Activated CD8-positive, alpha-beta memory T cell treated with anti-CD3 and anti-CD28 coated beads for 36 hours (primary cell): ENCODE results near the gene SECTM1. TPM values are rescaled to one million over a fixed set of nuclear protein-coding genes. Genes with fewer than 3 reads are reported as not detected.

Experiments
- CTCF ChIA-PET: fragments of 350-600 bp; sonication (Branson Sonifier 250); formaldehyde crosslinking; loops from one replicate; lab custom pipeline; 2021; ENCODE audit warnings: antibody characterized with exemption; lab: Charles Lee
- POLR2A ChIA-PET: fragments of 350-600 bp; sonication (Branson Sonifier 250); formaldehyde crosslinking; loops from one replicate; lab custom pipeline; 2021; ENCODE audit warnings: antibody characterized with exemption; lab: Charles Lee
- total RNA-seq, 2 experiments: library from RNA; stranded (reverse); gene quantifications; one replicate each; pipeline ENCODE4 v1.2.3, GENCODE V29; 2021

SECTM1 gene
- total RNA-seq, 2 experiments from 2014 or later = 0.80 to 0.84 TPM

DNA sequence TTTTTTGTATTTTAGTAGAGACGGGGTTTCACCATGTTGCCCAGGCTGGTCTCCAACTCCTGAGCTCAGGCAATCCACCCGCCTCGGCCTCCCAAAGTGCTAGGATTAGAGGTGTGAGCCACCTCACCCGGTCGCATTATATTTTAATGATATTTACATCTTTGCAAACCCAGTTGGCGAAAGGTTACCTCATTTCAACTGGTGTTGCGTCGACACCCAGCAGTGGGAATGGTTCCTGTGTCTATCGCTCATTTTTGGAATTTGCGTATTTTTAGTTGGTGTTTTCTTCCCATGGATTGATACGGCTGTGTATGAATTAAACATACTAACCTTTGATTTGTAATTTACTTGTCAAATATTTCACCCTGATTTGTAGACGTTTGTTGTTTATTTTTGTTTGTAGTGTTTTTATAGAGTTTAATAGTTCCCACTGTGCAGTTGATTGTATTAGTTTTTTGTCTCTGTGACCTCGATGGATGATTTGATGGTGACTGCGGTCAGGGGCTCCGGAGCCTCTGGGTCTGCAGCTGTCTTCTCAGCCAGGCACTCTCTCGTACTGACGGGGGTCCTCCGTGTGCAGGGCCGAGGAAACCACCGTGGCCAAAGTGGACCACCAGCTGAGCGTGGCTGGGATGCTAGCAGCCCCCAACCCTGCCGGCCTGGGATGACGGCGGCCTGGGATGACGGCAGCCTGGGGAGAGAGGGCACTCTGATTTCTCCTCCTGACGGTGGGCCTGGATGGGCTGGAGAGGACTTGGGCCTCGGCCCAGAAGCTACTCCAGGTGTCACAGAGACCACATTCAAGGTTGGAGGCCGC is 20.2 kb downstream of the SECTM1 start:
- POLR2A ChIA-PET = interaction anchor here (0.8 kb wide), 1 partner anchor 10 kb away, joined by 5 read pairs; no protein-coding TSS in a partner anchor
- CTCF ChIA-PET = interaction anchor here (1.1 to 1.8 kb wide), 5 partner anchors 8 to 77 kb away, joined by 3 to 9 read pairs (median 4); no protein-coding TSS in a partner anchor

- CTCF ChIA-PET = interaction anchor here (1.2 to 1.8 kb wide), 3 partner anchors 9 to 15 kb away, joined by 3 to 9 read pairs (median 4); no protein-coding TSS in a partner anchor
- POLR2A ChIA-PET = interaction anchor here (1.4 kb wide), 1 partner anchor 9 kb away, joined by 4 read pairs; no protein-coding TSS in a partner anchor
These were observed 21.6 kb downstream of the SECTM1 start for GRCh38 chr17:82311971-82312370.

- ChIA-PET CTCF (no interaction called here), POLR2A (interaction anchor here (0.8 to 1.4 kb wide), 2 partner anchors 7 to 70 kb away, joined by 4 to 6 read pairs; no protein-coding TSS in a partner anchor)
These were observed 22.7 kb downstream of the SECTM1 start for GRCh38 chr17:82310877-82311276.

DNA sequence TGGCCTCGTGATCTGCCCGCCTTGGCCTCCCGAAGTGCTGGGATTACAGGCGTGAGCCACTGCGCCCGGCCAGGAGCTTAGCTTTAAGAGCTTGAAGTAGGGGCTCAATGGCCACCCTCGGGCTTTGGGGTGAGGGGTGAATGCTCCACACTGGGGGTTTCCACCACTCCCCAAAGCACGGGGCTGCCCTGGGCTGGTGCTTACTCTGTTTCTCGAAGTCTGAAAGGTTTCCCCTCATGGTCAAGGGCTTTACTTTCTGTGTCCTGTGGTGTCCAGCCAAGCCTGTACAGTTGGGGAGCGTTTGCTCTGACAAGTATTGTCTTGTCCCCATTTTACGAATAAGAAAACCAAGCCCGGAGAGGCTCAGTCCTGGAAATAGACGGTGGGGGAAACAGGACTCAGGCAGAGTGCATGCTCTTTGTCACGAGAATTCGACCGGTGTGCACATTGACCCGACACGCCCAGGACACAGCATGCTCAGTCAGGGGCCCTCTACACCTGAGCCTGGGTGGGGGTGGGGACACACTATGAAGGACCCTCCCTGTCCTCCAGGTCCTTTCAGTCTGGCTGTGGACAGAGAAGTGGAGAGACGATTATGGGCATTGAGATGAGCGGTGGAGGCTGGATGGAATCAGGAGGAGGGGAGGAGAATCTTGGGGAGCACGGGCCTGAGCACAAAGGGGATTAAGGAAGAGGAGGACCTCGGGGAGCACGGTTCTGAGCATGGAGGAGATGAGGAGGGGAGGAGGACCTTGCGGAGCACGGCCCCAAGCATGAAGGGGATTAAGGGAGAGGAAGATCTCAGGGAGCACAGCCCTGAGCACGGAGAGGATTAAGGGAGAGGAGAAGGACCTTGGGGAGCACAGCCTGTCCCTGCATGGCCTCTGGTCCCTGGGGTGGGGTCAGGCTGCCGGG is 23.7 kb downstream of the SECTM1 start:
- CTCF ChIA-PET = interaction anchor here (1.5 kb wide), 1 partner anchor 12 kb away, joined by 4 read pairs; no protein-coding TSS in a partner anchor
- POLR2A ChIA-PET = interaction anchor here (0.8 to 1.4 kb wide), 2 partner anchors 12 to 13 kb away, joined by 3 to 8 read pairs; no protein-coding TSS in a partner anchor

- CTCF ChIA-PET = interaction anchor here (0.7 to 4.0 kb wide), 5 partner anchors 8 to 70 kb away, joined by 3 to 14 read pairs (median 3); partner anchors contain the start of gene CD7
- POLR2A ChIA-PET = interaction anchor here (0.8 to 7.6 kb wide), 5 partner anchors 8 to 61 kb away, joined by 3 to 71 read pairs (median 3); partner anchors contain the start of gene CD7
These were observed 27.8 kb downstream of the SECTM1 start for GRCh38 chr17:82305727-82306300.

GRCh38 chr17:82304826-82305726 is 28.5 kb downstream of the SECTM1 start:
- POLR2A ChIA-PET = interaction anchor here (0.8 to 7.6 kb wide), 3 partner anchors 10 to 60 kb away, joined by 3 to 71 read pairs (median 3); partner anchors contain the start of gene CD7
- CTCF ChIA-PET = interaction anchor here (1.2 to 4.0 kb wide), 2 partner anchors 12 to 46 kb away, joined by 3 to 14 read pairs; partner anchors contain the start of gene CD7

DNA sequence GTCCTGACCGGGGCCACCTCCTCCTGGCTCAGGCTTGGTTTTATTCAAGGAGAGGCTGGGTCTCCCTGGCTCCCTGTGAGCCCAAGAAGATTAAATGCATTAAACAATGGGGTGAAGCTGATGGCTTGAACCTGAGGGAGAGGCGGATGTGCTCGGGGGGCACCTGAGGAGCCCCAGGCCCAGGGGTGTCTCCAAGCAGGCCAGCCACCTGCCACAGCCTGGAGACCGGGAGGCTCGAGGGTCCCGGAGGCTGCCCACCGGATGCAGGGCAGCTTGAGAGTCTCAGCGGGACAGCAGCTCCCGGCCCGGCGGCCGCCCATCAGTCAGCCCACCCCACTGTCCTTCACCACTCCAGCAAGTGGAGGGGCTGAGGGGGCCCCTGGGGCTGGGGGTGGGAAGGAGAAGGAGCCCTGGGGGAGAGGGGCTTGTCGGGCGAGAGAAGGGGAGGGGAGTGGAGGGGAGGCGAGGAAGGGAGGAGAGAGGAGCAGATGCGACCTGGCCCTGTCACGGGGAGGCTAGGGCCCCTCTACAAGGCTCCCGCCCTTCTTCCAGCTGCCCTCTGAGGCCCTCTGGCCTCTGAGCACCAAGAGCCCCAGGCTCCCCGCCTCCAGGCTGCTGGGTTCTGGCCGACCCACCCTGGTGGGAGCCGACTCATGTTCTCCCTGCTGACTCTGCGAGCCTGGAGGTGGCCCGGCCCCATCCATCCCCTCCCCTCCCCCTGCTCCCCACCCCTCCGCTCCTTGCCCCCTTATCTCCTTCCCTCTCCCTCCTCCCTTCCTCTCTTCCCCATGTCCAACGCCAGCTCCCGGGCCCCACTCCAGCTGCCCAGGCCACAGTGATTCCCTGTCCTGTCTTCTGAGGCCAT is 29.4 kb downstream of the SECTM1 start:
- ChIA-PET CTCF (interaction anchor here (1.2 to 7.7 kb wide), 5 partner anchors 8 to 68 kb away, joined by 3 to 49 read pairs (median 5); no protein-coding TSS in a partner anchor), POLR2A (interaction anchor here (0.8 to 7.6 kb wide), 5 partner anchors 8 to 19 kb away, joined by 3 to 71 read pairs (median 4); partner anchors contain the start of gene CD7)

DNA sequence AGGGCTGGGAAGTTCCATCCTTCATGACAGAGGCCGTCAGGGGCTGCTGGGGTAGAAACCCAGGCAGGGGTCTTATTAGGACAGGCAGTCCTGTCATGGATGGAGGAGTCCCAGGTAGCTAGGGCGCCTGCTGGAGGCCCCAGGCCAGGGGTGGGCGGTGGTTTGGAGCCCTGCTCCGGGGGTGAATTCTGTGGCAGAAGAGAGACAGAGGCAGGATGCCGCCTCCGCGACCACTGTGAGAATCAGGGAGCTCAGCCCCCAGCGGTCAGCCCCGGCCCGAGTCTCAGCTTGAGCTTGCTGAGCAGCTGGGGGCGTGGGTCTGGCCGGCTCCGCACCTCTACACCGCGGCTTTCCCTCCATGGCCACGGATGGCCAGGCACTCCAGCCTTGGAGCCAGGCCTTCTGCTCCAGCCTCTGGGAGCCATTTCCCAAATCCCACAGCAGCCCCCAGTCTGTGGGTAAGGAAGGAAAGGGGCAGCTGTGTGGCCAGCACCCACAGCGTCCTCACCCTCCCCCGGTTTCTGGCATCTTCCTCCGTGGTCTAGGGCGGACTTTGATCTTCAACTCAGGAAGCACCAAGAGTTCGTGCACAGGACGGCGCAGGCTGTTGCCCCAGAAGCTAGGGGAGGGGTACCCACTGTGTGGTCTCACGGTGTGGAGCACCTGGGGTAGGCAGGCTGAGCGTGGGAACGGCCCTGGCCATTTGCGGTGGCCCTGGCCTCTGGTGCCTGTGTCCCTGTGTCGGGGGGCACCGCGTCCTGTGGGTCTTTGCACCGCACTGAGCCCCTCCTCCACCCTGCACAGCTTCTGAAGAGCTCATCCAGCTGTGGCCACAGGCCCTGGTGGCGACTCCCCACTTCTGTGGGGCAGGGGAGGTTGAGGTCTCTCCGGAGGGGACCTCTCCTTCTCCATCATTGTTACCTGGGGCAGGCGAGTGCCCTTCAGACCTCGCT is 30.3 kb downstream of the SECTM1 start:
- CTCF ChIA-PET = interaction anchor here (0.9 to 7.7 kb wide), 8 partner anchors 9 to 67 kb away, joined by 3 to 49 read pairs (median 4); partner anchors contain the start of gene CD7
- POLR2A ChIA-PET = interaction anchor here (0.8 to 7.6 kb wide), 8 partner anchors 8 to 75 kb away, joined by 3 to 71 read pairs (median 4); partner anchors contain the start of genes CD7 and SLC16A3

DNA sequence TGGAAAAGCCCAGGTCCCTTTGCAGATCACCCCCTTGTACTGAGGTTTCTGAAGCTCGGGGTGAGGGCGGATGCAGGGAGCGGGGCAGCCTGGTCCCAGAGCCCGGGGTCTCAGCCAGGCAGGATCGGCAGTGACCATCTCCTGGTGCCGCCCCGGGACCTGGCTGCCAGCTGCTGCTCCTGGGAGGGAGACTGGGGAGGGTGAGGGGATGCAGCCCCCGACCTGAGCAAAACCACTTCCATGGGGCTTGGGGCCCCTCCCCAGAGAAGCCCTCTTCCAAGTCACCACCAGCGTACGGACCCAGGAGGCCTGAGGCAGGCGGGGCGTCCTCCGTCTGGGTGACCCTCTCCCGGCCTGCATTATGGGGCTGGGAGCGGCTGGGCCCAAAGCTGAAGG is 31.0 kb downstream of the SECTM1 start:
- CTCF ChIA-PET = interaction anchor here (0.9 to 7.7 kb wide), 7 partner anchors 10 to 60 kb away, joined by 4 to 49 read pairs (median 7); partner anchors contain the start of gene CD7
- POLR2A ChIA-PET = interaction anchor here (1.2 to 7.6 kb wide), 6 partner anchors 9 to 74 kb away, joined by 3 to 71 read pairs (median 7); partner anchors contain the start of genes CD7 and SLC16A3

DNA sequence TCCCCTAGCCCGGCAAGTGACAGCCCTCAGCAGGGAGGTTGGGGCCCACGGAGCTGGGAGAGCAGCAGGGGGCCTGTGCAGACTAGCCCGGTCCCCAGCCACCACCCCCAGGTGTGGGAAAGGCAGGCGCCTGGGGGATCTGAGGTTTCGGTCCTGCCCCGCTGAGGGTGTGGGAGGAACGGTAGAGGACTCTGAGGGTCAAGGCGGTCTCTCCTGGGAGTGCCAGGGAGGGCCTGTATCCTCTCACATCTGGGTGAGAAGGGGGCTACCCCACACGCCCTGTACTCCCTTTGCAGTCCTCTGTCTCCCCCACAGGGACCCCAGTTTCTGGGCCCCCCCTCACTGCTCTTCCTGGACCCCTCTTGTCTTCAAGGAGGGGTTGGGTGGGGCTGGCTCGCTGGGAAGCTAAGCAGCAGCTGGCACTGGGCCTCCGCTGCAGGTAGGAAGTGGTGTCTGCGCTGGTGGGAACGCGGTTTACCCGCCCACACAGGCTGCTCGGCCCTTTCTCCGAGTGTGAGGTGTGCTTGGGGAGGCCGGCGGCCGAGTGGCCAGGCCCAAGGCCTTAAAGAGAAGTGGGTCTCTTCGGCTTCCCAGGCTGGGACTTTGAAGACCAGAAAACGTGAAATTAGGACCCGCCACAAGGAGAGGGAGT is 31.5 kb downstream of the SECTM1 start:
- POLR2A ChIA-PET = interaction anchor here (1.2 to 7.6 kb wide), 5 partner anchors 10 to 74 kb away, joined by 3 to 71 read pairs (median 10); partner anchors contain the start of genes CD7 and SLC16A3
- CTCF ChIA-PET = interaction anchor here (0.9 to 7.7 kb wide), 9 partner anchors 10 to 115 kb away, joined by 3 to 49 read pairs (median 7); partner anchors contain the start of gene CD7

- ChIA-PET POLR2A (interaction anchor here (0.5 to 7.6 kb wide), 5 partner anchors 9 to 150 kb away, joined by 3 to 71 read pairs (median 10); partner anchors contain the start of genes CD7 and SLC16A3), CTCF (interaction anchor here (0.6 to 7.7 kb wide), 10 partner anchors 9 to 190 kb away, joined by 3 to 49 read pairs (median 6); partner anchors contain the start of gene CD7)
These were observed 32.2 kb downstream of the SECTM1 start for GRCh38 chr17:82301300-82301915.

GRCh38 chr17:82300707-82301270 is 32.8 kb downstream of the SECTM1 start:
- CTCF ChIA-PET = interaction anchor here (0.6 to 7.7 kb wide), 10 partner anchors 9 to 189 kb away, joined by 3 to 49 read pairs (median 6); partner anchors contain the start of gene CD7
- POLR2A ChIA-PET = interaction anchor here (2.5 to 7.6 kb wide), 3 partner anchors 8 to 21 kb away, joined by 10 to 71 read pairs (median 25); partner anchors contain the start of gene CD7

DNA sequence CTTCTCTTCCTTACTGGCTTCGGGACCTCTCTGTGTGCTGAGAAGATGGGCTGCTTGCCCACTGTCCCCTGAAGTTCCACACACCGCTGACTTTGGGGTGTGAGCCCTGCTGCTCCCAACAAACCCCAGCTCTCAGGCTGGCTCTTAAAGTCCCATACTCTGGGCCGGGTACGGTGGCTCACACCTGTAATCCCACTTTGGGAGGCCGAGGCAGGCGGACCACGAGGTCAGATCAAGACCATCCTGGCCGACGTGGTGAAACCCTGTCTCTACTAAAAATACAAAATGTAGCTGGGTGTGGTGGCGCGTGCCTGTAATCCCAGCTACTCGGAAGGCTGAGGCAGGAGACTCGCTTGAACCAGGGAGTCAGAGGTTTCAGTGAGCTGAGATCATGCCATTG is 33.3 kb downstream of the SECTM1 start:
- ChIA-PET POLR2A (interaction anchor here (0.6 to 7.6 kb wide), 4 partner anchors 17 to 409 kb away, joined by 3 to 71 read pairs (median 14); partner anchors contain the start of genes ALYREF and CD7), CTCF (interaction anchor here (1.0 to 7.7 kb wide), 9 partner anchors 8 to 64 kb away, joined by 3 to 49 read pairs (median 11); partner anchors contain the start of genes CD7 and SECTM1)
